DMS 273 (cell line): ENCODE data around the gene MLXIP.

Source experiments
- DNase-seq: peaks from one replicate; lab custom pipeline; 2025; ENCODE audit not compliant: unreplicated experiment; lab: John Stamatoyannopoulos, UW

Gene MLXIP

DNA sequence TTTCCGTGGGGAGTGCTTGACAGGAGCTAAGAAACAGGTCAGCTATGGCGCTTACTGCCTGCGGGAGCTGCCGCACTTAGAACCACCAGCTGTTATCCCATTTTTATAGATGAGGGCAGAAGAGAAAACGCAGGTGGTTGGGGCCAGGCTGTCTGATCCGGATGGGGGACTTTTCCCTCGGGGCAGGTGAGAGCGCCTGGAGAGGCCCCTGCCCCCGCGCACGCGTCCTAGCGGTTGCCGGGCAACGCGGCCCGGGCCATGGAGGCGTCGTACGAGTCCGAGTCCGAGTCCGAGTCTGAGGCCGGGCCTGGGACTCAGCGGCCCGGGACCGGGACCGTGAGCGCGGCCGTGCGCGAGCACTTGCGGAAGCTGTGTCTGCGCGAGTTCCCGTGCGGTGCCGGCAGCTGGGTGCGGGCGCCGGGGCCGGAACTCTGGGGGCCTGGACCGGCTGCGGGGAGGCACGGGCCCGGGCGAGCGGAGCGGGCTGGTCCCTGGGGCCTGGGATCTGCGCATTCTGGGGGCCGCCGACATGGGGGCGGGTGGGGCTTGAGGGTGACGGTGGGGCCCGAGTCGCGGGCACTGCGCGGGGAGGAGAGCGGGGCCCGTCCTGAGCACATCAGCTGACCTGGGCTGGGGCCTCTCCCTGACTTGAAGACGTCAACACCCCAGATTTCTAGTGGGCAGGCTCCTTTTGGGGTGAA, 104.5 kb downstream of the MLXIP start, which contains the start of gene LRRC43:
LRRC43 (plus strand) TSS at position 237 of the 701 bp plus-strand sequence; CDS start at position 259, 22 bp downstream.
- peak; percentile 80 for DNase-seq

DNA sequence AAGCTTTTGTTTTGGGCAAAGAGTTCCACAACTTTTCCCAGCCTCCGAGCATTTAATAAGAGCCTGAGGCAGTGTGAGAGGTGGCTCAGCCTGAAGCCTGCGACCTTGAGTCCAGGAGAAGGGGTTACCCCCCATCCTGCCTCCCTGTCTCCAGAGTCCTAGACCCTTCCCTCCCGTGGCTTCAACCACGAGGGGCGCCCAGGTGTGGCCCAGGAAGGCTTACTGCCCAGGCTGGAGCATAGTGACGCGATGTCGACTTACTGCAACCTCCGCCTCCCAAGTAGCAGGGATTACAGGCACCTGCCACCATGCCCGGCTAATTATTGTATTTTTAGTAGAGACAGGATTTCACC, 105.0 kb downstream of the MLXIP start:
- no peak for DNase-seq

DNA sequence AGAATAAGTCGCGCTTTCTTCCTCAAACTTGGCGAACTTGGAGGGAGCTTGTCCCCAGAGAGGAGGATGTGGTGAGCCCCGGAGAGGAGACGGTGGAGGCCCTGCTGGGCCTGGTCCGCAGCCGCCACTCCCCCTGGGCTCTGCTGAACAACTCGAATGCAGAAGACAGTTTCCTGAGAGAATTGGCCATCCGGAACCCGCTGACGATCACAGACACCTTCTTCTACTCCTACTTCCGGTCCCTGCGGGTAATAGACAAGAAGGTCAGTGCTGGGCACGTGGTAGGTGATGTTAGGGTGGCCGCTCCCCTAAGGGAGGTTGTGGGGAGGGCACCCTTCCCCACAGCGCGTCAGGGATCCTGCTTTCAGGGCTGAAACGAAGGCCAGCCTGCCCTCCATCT, 106.0 kb downstream of the MLXIP start:
- DNase-seq: no peak

DNA sequence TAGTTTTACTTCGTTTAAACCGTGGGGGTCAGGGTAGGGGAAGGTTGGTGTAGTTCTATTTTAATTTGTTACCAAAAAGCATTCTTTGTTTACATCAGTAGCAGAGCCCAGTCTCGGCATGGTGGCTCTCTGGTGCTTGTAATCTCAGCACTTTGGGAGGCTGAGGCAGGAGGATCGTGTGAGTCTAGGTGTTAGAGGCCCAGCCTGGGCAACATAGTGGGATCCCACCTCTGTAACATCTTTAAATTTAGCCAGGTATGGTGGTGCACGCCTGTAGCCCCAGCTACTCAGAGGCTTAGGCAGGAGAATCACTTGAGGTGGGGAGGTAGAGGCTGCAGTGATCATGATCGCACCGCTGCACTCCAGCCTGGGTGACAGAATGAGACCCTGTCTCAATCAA, 106.5 kb downstream of the MLXIP start:
- no peak for DNase-seq

DNA sequence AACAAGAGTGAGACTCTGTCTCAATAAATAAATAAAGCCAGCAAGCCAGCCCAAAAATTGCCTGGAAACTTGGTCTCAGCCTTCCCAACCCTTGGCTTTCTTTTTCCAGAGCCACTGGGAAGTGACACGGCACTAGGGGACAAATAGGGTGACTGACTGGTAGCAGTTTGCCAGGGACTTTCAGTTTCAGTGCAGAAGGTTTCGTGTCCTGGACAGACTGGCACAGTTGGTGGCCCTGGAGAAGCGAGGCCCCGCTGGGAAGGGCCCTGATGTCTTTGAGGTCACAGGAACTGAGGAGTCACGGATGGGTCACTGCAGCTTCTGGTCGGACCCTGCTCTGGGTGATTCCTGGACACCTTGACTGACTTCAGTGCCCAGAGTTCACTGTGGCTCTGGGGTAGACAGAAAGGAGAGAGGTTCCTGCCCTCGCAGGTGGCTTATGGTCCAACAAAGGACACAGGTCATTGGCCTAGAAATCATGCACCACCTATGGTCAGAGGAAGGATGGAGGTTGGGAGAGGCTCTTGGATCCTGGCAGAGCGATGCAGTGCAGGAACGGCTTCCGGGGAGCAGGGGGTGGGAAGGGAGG, 107.0 kb downstream of the MLXIP start:
- no peak for DNase-seq

DNA sequence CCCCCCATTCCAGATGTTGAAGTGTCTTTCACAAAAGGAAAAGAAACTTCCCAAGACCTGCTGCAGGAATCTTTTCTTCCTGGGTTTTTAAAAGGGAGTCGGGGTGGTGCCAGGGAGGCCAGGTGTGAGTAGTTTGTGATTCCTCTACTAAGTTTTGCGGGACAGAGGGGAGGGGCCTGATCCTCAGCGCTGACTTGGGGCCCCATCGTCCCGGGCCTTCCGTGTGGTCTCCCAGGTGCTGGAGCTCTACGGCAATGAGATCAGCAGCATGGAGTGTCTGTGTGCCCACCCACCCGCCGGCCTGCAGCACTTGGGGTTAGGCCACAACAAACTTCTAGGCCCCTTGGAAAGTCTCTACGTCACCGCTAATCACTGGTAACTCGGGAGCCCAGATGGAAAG, 108.9 kb downstream of the MLXIP start:
- DNase-seq: no peak

DNA sequence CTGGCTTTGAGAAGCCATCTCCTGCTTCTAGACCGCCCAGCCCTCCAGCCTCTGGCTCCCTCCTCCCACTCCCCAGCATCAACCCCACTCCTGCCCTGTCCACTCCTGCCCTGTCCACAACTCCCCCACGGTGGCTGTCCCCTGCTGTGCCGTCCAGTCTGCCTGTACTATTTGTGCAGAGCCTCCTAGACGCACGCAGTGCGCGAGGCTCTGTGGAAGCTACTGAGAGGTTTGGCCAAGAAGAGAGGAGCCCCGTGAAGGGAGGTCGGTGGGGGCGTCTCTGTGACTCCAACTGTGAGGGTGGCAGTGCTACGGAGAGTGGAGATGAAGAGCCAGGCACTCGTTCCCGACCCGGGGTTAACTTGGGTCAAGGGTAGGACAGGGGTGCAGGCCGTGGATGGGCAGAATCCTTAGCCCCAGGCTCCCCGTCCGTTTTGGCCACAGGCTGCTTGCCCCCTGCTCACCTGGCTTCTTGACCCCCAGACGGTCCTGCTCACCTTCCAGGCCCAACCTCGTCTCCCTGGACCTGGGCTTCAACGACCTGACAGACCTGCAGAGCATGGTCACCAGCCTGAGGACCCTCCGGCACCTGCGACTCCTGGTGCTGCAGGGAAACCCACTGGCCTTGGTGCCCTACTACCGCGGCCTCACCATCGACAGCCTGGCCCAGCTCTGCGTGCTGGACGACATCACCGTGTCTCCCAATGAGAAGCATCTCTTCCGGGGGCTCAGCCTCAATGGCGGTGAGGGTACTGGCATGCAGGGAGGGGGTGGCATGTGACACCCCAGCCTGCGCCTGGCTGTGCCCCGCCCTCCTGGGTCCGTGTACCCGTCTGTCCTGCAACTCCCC, 111.3 kb downstream of the MLXIP start:
- no peak for DNase-seq

DNA sequence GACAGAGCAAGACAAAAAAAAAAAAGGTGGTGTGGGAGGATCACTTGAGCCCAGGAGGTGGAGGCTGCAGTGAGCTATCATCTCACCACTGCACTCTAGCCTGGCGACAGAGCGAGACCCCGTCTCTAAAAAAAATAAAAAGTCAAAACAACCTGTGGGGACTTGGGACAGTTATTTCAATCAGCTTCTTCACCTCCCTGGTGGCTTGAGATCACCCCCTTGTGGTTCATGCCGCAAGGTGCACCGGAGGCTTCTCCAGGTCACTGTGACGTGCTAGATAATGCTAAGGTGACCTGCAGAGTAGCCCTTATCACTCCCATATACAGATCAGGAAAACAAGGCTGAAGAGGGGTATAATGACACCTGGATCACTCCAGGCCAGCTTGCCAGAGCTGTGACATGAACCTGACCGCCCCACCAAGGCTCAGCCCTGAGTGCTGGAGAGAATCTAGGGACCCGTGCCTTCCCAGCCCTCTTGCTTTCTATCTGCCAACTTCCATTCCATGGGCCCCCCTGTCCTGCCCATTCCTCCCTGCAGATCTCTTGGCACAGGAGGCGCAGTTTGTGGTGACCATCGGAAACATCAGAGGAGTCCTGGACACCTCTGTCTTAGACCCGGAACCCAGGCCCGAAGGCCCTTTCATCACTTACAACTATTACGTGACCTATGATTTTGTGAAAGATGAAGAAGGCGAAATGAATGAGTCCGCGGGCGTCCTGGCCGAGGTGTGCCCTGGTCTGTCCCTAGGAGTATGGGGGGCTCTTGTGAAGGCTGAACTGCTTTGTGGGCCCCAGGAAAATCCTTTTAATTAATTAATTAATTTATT, 112.5 kb downstream of the MLXIP start:
- peak; percentile 73 for DNase-seq

DNA sequence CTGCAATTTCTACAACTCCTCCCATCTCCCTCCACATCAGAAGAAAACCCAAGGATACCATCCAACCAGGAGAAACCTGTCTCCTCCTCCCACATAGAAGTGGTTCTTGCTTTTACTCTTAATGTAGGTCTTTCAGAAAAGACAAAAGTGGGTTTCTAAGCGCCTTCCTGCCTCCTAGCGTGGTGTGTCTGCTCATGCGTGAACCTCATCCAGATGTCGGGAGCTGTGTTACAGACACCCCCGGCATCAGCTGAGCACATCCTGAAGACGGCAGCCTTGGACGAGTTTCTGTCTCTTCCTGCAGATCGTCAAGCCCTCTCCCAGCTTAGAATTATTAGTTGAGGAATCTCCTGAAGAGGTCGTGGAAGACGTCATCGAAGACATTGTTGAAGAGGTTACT, 113.9 kb downstream of the MLXIP start:
- DNase-seq: no peak

DNA sequence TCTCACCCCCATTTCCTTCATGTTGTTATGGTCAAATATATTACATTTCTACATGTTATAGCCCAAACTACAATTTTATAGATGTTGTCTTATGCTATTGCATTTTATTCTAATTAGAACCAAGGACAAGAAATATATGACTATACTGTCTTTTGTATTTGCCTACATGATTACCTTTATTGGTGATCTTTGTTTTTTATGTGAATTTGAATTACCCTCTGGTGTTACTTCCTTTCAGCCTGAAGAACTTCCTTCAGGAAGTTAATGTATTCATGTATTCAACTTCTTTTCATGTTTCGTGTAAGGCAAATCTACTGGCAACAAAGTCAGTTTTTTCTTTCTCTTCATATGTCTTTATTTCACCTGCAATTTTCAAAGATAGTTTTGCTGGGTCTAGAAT, 116.2 kb downstream of the MLXIP start:
- DNase-seq: no peak

DNA sequence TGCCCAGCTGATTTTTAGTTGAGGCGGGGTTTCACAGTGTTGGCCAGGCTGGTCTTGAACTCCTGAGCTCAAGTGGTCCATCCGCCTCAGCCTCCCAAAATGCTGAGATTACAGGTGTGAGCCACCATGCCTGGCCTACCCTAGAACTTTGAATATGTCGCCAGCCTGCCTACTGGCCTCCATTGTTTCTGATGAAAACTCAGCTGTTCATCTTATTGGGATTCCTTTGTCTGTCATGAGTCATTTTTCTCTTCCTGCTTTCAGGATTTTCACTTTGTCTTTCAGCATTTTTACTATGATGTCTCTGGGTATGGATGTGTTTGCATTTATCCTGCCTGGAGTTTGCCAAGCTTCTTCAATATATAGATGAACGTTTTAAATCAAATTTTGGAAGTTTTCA, 116.8 kb downstream of the MLXIP start:
- DNase-seq: no peak
